Liver (tissue), 9 donors: ENCODE measurements around the gene PGD. TPM values are rescaled to one million over a fixed set of nuclear protein-coding genes. Genes with fewer than 3 reads are reported as not detected.

Experiments used
- DNase-seq: peaks from one replicate; pipeline ENCODE4 v3.0.0-alpha.2; 2017; ENCODE audit warnings: low spot score
- H3K27ac ChIP-seq, 2 donors: one replicate each; pipeline ENCODE4 v1.7.0; 2013; ENCODE audit warnings: inconsistent platforms in 2 of 2, low read length in 2 of 2, control low read depth in 1 of 2, low read depth in 1 of 2, mild to moderate bottlenecking in 1 of 2
- H3K27me3 ChIP-seq, 4 donors: one replicate each; pipeline versions ENCODE4 v1.6.1 to v1.7.0; 2013; ENCODE audit warnings: low read length in 3 of 4, inconsistent platforms in 1 of 4, mild to moderate bottlenecking in 1 of 4, moderate library complexity in 1 of 4; ENCODE audit not compliant: control insufficient read depth in 4 of 4, insufficient read depth in 4 of 4
- H3K36me3 ChIP-seq, 4 donors: one replicate each; pipeline versions ENCODE4 v1.6.1 to v1.7.0; 2013; ENCODE audit warnings: low read length in 3 of 4, mild to moderate bottlenecking in 3 of 4, low read depth in 1 of 4, moderate library complexity in 1 of 4; ENCODE audit not compliant: control insufficient read depth in 4 of 4, insufficient read depth in 3 of 4
- H3K4me1 ChIP-seq, 4 donors: one replicate each; pipeline versions ENCODE4 v1.6.1 to v1.7.0; 2013; ENCODE audit warnings: low read length in 3 of 4, mild to moderate bottlenecking in 3 of 4, moderate library complexity in 1 of 4; ENCODE audit not compliant: control insufficient read depth in 4 of 4, insufficient read depth in 4 of 4
- H3K4me3 ChIP-seq, 3 donors: one replicate each; pipeline versions ENCODE4 v1.6.1 to v1.7.0; 2013; ENCODE audit warnings: low read length in 3 of 3, control low read depth in 1 of 3, low read depth in 1 of 3, mild to moderate bottlenecking in 1 of 3
- H3K9ac ChIP-seq, 2 donors: one replicate each; pipeline ENCODE4 v1.7.0; 2013; ENCODE audit warnings: low read length in 2 of 2, mild to moderate bottlenecking in 2 of 2, moderate library complexity in 2 of 2, control low read depth in 1 of 2, low read depth in 1 of 2
- H3K9me3 ChIP-seq, 4 donors: one replicate each; pipeline versions ENCODE4 v1.6.1 to v1.7.0; 2013; ENCODE audit warnings: low read length in 3 of 4; ENCODE audit not compliant: control insufficient read depth in 4 of 4
- EGR1 ChIP-seq, 2 donors: IDR thresholded peaks; 2 replicates each; pipeline ENCODE4 v1.6.1; 2016 to 2018; ENCODE audit warnings: antibody characterized with exemption in 2 of 2, low read depth in 2 of 2
- FOXA1 ChIP-seq: IDR thresholded peaks from 2 replicates; pipeline ENCODE4 v1.6.1; 2016; ENCODE audit warnings: antibody characterized with exemption
- GABPA ChIP-seq, 2 donors: IDR thresholded peaks in 1 of 2; conservative IDR thresholded peaks in 1 of 2; 2 replicates each; pipeline ENCODE4 v1.6.1; 2016; ENCODE audit warnings: antibody characterized with exemption in 2 of 2, mild to moderate bottlenecking in 1 of 2, moderate library complexity in 1 of 2
- HNF4A ChIP-seq, 2 donors: conservative IDR thresholded peaks; 2 replicates each; pipeline ENCODE4 v1.6.1; 2016; ENCODE audit warnings: antibody characterized with exemption in 2 of 2, mild to moderate bottlenecking in 2 of 2
- HNF4G ChIP-seq: IDR thresholded peaks from 2 replicates; pipeline ENCODE4 v1.6.1; 2016; ENCODE audit warnings: antibody characterized with exemption
- JUND ChIP-seq, 2 donors: IDR thresholded peaks; 2 replicates each; pipeline ENCODE4 v1.6.1; 2016; ENCODE audit warnings: antibody characterized with exemption in 2 of 2
- RAD21 ChIP-seq, 2 donors: IDR thresholded peaks; 2 replicates each; pipeline ENCODE4 v1.6.1; 2016; ENCODE audit warnings: antibody characterized with exemption in 2 of 2, mild to moderate bottlenecking in 2 of 2
- RXRA ChIP-seq, 2 donors: IDR thresholded peaks; 2 replicates each; pipeline ENCODE4 v1.6.1; 2017 to 2018; ENCODE audit warnings: antibody characterized with exemption in 2 of 2, mild to moderate bottlenecking in 1 of 2
- SP1 ChIP-seq: IDR thresholded peaks from 2 replicates; pipeline ENCODE4 v1.6.1; 2018; ENCODE audit warnings: antibody characterized with exemption, mild to moderate bottlenecking
- TAF1 ChIP-seq: conservative IDR thresholded peaks from 2 replicates; pipeline ENCODE4 v1.6.1; 2016; ENCODE audit warnings: antibody characterized with exemption, mild to moderate bottlenecking
- YY1 ChIP-seq: IDR thresholded peaks from 2 replicates; pipeline ENCODE4 v1.6.1; 2016; ENCODE audit warnings: antibody characterized with exemption, mild to moderate bottlenecking
- WGBS: extraction: QIAGEN DNeasy Blood & Tissue Kit; methylation state at CpG from one replicate; pipeline ENCODE4 v1.1.7; 2013; 5-methylcytosine and 5-hydroxymethylcytosine counted together
- polyA plus RNA-seq, 2 donors: library from polyadenylated mRNA; stranded (reverse) in 1 of 2; unstranded in 1 of 2; fragments of 200-250 nt in 1 of 2; fragments of >200 nt in 1 of 2; fragmentation: Nextera tagmentation in 1 of 2; extraction: Ambion mirVana in 1 of 2; gene quantifications; one replicate each; pipeline versions ENCODE4 v1.2.1 to v1.2.3, GENCODE V29; 2013 to 2015
- total RNA-seq, 2 donors: library from RNA; depleted of rRNA; stranded (reverse); fragments of >200 nt; gene quantifications; one replicate each; pipeline ENCODE4 v1.2.3, GENCODE V29; 2014
- TF ChIP-seq, protein P1 (sequence below): IDR thresholded peaks from 2 replicates; pipeline ENCODE4 v1.6.1; 2016; ENCODE audit warnings: antibody characterized with exemption, mild to moderate bottlenecking
- TF ChIP-seq, protein P2 (sequence below): fragments of 150-350 bp; IDR thresholded peaks from 2 replicates; pipeline ENCODE4 v1.5.1; 2017; ENCODE audit warnings: improper control_type of control experiment, low read depth, low read length; ENCODE audit not compliant: missing input control
- TF ChIP-seq, protein P3 (sequence below): IDR thresholded peaks from 2 replicates; pipeline ENCODE4 v1.6.1; 2016; ENCODE audit warnings: antibody characterized with exemption
- TF ChIP-seq, protein P4 (sequence below): IDR thresholded peaks from 2 replicates; pipeline ENCODE4 v1.6.1; 2016; ENCODE audit warnings: antibody characterized with exemption
- TF ChIP-seq, protein P5 (sequence below): IDR thresholded peaks from 2 replicates; pipeline ENCODE4 v1.6.1; 2016; ENCODE audit warnings: antibody characterized with exemption
- donor health status: healthy.
- donor health status: healthy.
- donor health status: healthy.
- donor health status: healthy.
- donor health status: healthy.

The PGD gene
- total and polyA plus RNA-seq, 4 donors: 45.9 to 112 (median 70.7) TPM

DNA sequence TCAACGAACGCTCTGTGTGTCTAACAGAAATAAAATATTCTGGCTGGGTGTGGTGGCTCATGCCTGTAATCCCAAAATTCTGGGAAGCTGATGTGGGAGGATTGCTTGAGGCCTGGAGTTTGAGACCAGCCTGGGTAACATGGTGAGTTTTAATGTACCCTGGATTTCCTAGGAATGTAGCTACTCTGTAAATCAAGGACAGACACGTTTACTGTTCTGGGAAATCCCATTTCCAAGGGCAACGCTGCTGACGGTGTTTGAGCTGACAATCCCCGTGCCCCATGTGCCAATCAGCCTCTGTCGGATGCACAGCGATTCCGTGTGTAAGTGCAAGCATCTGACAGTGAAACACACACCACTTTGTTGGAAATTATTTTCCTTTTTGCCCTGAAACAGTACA lies 59.0 kb downstream of the PGD start:
- TF ChIP-seq YY1: no peak
- TF ChIP-seq EGR1 (IDR thresholded peaks at IDR 0.05; ENCODE audit: low read depth in 2 of 2): no peak
- TF ChIP-seq JUND (IDR thresholded peaks at IDR 0.05): no peak
- no peak for TF ChIP-seq GABPA (IDR thresholded peaks at IDR 0.05 in 1 of 2, conservative IDR thresholded peaks at IDR 0.05 in 1 of 2)
- TF ChIP-seq, protein P1, sequence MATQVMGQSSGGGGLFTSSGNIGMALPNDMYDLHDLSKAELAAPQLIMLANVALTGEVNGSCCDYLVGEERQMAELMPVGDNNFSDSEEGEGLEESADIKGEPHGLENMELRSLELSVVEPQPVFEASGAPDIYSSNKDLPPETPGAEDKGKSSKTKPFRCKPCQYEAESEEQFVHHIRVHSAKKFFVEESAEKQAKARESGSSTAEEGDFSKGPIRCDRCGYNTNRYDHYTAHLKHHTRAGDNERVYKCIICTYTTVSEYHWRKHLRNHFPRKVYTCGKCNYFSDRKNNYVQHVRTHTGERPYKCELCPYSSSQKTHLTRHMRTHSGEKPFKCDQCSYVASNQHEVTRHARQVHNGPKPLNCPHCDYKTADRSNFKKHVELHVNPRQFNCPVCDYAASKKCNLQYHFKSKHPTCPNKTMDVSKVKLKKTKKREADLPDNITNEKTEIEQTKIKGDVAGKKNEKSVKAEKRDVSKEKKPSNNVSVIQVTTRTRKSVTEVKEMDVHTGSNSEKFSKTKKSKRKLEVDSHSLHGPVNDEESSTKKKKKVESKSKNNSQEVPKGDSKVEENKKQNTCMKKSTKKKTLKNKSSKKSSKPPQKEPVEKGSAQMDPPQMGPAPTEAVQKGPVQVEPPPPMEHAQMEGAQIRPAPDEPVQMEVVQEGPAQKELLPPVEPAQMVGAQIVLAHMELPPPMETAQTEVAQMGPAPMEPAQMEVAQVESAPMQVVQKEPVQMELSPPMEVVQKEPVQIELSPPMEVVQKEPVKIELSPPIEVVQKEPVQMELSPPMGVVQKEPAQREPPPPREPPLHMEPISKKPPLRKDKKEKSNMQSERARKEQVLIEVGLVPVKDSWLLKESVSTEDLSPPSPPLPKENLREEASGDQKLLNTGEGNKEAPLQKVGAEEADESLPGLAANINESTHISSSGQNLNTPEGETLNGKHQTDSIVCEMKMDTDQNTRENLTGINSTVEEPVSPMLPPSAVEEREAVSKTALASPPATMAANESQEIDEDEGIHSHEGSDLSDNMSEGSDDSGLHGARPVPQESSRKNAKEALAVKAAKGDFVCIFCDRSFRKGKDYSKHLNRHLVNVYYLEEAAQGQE: no peak
- TF ChIP-seq, protein P2, sequence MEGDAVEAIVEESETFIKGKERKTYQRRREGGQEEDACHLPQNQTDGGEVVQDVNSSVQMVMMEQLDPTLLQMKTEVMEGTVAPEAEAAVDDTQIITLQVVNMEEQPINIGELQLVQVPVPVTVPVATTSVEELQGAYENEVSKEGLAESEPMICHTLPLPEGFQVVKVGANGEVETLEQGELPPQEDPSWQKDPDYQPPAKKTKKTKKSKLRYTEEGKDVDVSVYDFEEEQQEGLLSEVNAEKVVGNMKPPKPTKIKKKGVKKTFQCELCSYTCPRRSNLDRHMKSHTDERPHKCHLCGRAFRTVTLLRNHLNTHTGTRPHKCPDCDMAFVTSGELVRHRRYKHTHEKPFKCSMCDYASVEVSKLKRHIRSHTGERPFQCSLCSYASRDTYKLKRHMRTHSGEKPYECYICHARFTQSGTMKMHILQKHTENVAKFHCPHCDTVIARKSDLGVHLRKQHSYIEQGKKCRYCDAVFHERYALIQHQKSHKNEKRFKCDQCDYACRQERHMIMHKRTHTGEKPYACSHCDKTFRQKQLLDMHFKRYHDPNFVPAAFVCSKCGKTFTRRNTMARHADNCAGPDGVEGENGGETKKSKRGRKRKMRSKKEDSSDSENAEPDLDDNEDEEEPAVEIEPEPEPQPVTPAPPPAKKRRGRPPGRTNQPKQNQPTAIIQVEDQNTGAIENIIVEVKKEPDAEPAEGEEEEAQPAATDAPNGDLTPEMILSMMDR: no peak
- no peak for TF ChIP-seq HNF4A (conservative IDR thresholded peaks at IDR 0.05)
- TF ChIP-seq SP1: no peak
- TF ChIP-seq TAF1: no peak
- Histone ChIP-seq H3K27me3 (no peaks in the 10 kb centered on the region), H3K4me1 (peaks cover 0 to 4% (median 0%) of the 10 kb centered on the region in 4 donors), H3K27ac (no peak overlapping the region), H3K9ac (no peak overlapping the region), H3K9me3 (no peaks in the 10 kb centered on the region), H3K36me3 (peaks cover 6 to 14% (median 11%) of the 10 kb centered on the region in 4 donors), H3K4me3 (no peak overlapping the region)
- WGBS: 78% methylated on average over 9 of the region's 9 CpGs
- no peak for DNase-seq

DNA sequence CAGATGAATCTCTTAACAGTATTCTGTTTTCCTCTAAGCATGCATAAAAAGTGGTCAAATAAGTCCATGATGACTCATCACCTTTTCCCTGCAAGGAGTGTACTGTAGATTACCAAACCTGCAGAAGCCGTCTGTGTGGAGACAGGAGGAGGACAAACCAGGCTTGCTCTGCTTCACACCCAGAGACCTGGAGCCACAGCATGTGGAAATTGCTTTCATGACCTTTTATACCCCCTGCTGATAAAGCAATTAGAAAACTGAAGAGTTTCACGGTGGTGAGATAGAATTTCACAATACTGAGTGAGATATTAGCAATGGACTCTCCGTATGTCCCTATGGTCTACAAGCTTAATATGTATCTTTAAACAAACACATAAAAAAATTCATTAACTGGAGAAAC lies 60.3 kb downstream of the PGD start:
- H3K27me3 ChIP-seq: no peaks in the 10 kb centered on the region
- WGBS: 22% methylated on average over 3 of the region's 3 CpGs
- no peak for DNase-seq
- TF ChIP-seq HNF4A (conservative IDR thresholded peaks at IDR 0.05): peak in 1 of 2 donors; percentile 31
- TF ChIP-seq, protein P3, sequence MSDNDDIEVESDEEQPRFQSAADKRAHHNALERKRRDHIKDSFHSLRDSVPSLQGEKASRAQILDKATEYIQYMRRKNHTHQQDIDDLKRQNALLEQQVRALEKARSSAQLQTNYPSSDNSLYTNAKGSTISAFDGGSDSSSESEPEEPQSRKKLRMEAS: peak; percentile 43
- TF ChIP-seq FOXA1: no peak
- no peak for TF ChIP-seq TAF1
- peak in 1 of 2 donors; percentile 54 for TF ChIP-seq JUND (IDR thresholded peaks at IDR 0.05)
- TF ChIP-seq YY1: peak; percentile 35
- TF ChIP-seq SP1: peak; percentile 41
- TF ChIP-seq RXRA (IDR thresholded peaks at IDR 0.05): peak; percentile 53 to 66
- TF ChIP-seq EGR1 (IDR thresholded peaks at IDR 0.05; ENCODE audit: low read depth in 2 of 2): no peak
- H3K36me3 ChIP-seq: peaks cover 6 to 19% (median 18%) of the 10 kb centered on the region in 4 donors
- peaks cover 0 to 4% (median 0%) of the 10 kb centered on the region in 4 donors for H3K4me1 ChIP-seq
- H3K9me3 ChIP-seq: no peaks in the 10 kb centered on the region
- H3K9ac ChIP-seq: no peak overlapping the region
- no peak overlapping the region for H3K27ac ChIP-seq
- H3K4me3 ChIP-seq: no peak overlapping the region

DNA sequence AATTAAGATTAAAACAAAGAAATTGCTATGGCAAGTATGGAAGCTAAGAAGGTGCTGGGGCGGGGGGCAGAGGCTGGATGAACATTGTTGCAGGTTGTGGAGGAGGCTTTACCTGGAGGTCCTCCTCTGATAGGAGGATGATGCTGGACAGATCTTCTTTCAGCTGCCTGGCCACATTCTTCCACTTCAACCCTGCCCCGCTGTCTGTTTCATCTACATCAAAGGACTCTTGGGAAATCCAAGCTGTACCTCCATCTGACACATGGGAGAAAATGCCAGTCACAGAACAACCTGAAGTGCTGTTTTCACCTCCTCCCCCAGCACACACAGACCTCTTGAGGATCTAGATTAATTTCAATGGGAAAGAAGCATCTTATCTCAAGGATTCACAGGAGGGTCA lies 68.2 kb downstream of the PGD start:
- Histone ChIP-seq H3K4me3 (no peak overlapping the region), H3K9ac (no peak overlapping the region), H3K36me3 (peaks cover 15 to 36% (median 28%) of the 10 kb centered on the region in 4 donors), H3K9me3 (no peaks in the 10 kb centered on the region), H3K27ac (no peak overlapping the region), H3K4me1 (peaks cover 0 to 12% (median 10%) of the 10 kb centered on the region in 4 donors), H3K27me3 (no peaks in the 10 kb centered on the region)
- 97% methylated on average over 2 of the region's 2 CpGs for WGBS
- DNase-seq: no peak
- TF ChIP-seq EGR1 (IDR thresholded peaks at IDR 0.05; ENCODE audit: low read depth in 2 of 2) (no peak), HNF4G (no peak), RAD21 (IDR thresholded peaks at IDR 0.05) (no peak), HNF4A (conservative IDR thresholded peaks at IDR 0.05) (no peak), RXRA (IDR thresholded peaks at IDR 0.05) (no peak), JUND (IDR thresholded peaks at IDR 0.05) (no peak)
- TF ChIP-seq, protein P4, sequence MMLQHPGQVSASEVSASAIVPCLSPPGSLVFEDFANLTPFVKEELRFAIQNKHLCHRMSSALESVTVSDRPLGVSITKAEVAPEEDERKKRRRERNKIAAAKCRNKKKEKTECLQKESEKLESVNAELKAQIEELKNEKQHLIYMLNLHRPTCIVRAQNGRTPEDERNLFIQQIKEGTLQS: no peak
- TF ChIP-seq, protein P5, sequence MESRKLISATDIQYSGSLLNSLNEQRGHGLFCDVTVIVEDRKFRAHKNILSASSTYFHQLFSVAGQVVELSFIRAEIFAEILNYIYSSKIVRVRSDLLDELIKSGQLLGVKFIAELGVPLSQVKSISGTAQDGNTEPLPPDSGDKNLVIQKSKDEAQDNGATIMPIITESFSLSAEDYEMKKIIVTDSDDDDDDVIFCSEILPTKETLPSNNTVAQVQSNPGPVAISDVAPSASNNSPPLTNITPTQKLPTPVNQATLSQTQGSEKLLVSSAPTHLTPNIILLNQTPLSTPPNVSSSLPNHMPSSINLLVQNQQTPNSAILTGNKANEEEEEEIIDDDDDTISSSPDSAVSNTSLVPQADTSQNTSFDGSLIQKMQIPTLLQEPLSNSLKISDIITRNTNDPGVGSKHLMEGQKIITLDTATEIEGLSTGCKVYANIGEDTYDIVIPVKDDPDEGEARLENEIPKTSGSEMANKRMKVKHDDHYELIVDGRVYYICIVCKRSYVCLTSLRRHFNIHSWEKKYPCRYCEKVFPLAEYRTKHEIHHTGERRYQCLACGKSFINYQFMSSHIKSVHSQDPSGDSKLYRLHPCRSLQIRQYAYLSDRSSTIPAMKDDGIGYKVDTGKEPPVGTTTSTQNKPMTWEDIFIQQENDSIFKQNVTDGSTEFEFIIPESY: no peak
- TF ChIP-seq, protein P3: no peak
